NT2/D1 (cell line): ENCODE data around the gene DMD.

Experiments
- SUZ12 ChIP-seq: IDR thresholded peaks from 2 replicates; pipeline ENCODE4 v1.6.1; 2011; ENCODE audit not compliant: insufficient read length, insufficient read depth; ENCODE audit errors: extremely low read depth
- YY1 ChIP-seq: IDR thresholded peaks from 2 replicates; pipeline ENCODE4 v1.6.1; 2011; ENCODE audit not compliant: insufficient read length, insufficient read depth
- ZNF274 ChIP-seq: IDR thresholded peaks from 2 replicates; pipeline ENCODE4 v1.6.1; 2011; ENCODE audit warnings: mild to moderate bottlenecking, low read depth, low read length

DNA sequence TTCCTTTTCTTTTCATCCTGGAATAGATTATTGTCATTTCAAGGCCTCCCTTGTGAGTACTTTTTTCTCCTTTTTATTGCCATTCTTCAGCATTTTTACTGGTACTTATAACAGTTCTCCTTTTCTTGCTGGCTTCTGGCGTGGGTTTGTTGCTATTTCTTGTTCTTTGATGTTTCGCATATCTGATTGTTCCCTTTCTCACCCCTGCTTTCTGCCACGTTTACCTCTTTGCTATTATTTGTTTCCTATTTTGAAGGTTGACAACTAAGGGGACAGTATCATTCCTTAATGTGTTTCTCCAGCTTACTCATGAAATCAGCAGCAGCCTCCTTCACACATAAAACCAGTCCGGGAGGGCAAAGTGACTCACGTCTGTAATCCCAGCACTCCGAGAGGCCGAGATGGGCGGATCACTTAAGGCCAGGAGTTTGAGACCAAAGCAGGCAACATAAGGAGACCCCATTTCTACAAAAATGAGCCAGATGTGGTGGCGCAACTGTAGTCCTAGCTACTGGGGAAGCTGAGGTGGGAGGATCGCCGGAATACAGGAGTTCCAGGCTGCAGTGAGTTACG is 72.6 kb downstream of the DMD start:
- TF ChIP-seq SUZ12 (no peak), ZNF274 (no peak), YY1 (no peak)
